ENCODE data around the gene SH2D5. TPM values are rescaled to one million over a fixed set of nuclear protein-coding genes. Genes with fewer than 3 reads are reported as not detected.

Gene SH2D5
- total RNA-seq, 1 donor from 2014 or later: 0.75 TPM

GRCh38 chr1:20717452-20718342, 14.8 kb downstream of the SH2D5 start, which contains the start of gene KIF17:
TSS of gene KIF17 (minus strand) at chr1:20718007. CDS start at chr1:20717706, 301 bp downstream.
- Mint-ChIP-seq H3K27ac (ENCODE audit: unreplicated experiment) (no peak within 1 kb of the TSS), H3K36me3 (ENCODE audit: low read depth) (no peaks in the 10 kb centered on the region)

GRCh38 chr1:20716232-20716631, 16.3 kb downstream of the SH2D5 start:
- TF ChIP-seq CTCF (IDR thresholded peaks at IDR 0.05): no peak
- DNase-seq (ENCODE audit: low spot score): no peak
- H3K27me3 Mint-ChIP-seq (ENCODE audit: low read depth): peaks cover 3% of the 10 kb centered on the region
- H3K4me1 Mint-ChIP-seq (ENCODE audit: low read depth): peaks cover 6% of the 10 kb centered on the region
- no peak overlapping the region for H3K27ac Mint-ChIP-seq (ENCODE audit: unreplicated experiment)
- H3K9me3 Mint-ChIP-seq (ENCODE audit: low read depth): no peaks in the 10 kb centered on the region
- H3K4me3 Mint-ChIP-seq (ENCODE audit: unreplicated experiment): peak overlapping the region; percentile 50
- no peaks in the 10 kb centered on the region for H3K36me3 Mint-ChIP-seq (ENCODE audit: low read depth)

More at GRCh38 chr1:20717452-20718342, 14.8 kb downstream of the SH2D5 start, which contains the start of gene KIF17:
- H3K4me1 Mint-ChIP-seq (ENCODE audit: low read depth): peaks cover 6% of the 10 kb centered on the region
- DNase-seq (ENCODE audit: low spot score): peak; percentile 77
- no peaks in the 10 kb centered on the region for H3K9me3 Mint-ChIP-seq (ENCODE audit: low read depth)
- TF ChIP-seq CTCF (IDR thresholded peaks at IDR 0.05): no peak
- peaks cover 3% of the 10 kb centered on the region for H3K27me3 Mint-ChIP-seq (ENCODE audit: low read depth)
- peak within 1 kb of the TSS; percentile 68 for H3K4me3 Mint-ChIP-seq (ENCODE audit: unreplicated experiment)

GRCh38 chr1:20715406-20715805, 17.1 kb downstream of the SH2D5 start:
- Mint-ChIP-seq H3K27ac (ENCODE audit: unreplicated experiment) (no peak overlapping the region), H3K9me3 (ENCODE audit: low read depth) (no peaks in the 10 kb centered on the region), H3K36me3 (ENCODE audit: low read depth) (no peaks in the 10 kb centered on the region), H3K4me3 (ENCODE audit: unreplicated experiment) (no peak overlapping the region), H3K27me3 (ENCODE audit: low read depth) (peaks cover 3% of the 10 kb centered on the region), H3K4me1 (ENCODE audit: low read depth) (peaks cover 6% of the 10 kb centered on the region)
- TF ChIP-seq CTCF (IDR thresholded peaks at IDR 0.05): no peak
- DNase-seq (ENCODE audit: low spot score): no peak

- no peak for TF ChIP-seq CTCF (IDR thresholded peaks at IDR 0.05)
- no peaks in the 10 kb centered on the region for H3K36me3 Mint-ChIP-seq (ENCODE audit: low read depth)
- no peak overlapping the region for H3K27ac Mint-ChIP-seq (ENCODE audit: unreplicated experiment)
- H3K27me3 Mint-ChIP-seq (ENCODE audit: low read depth): peaks cover 3% of the 10 kb centered on the region
- no peaks in the 10 kb centered on the region for H3K9me3 Mint-ChIP-seq (ENCODE audit: low read depth)
- H3K4me3 Mint-ChIP-seq (ENCODE audit: unreplicated experiment): no peak overlapping the region
- H3K4me1 Mint-ChIP-seq (ENCODE audit: low read depth): peaks cover 6% of the 10 kb centered on the region
- no peak for DNase-seq (ENCODE audit: low spot score)
These were observed 19.1 kb downstream of the SH2D5 start for GRCh38 chr1:20713440-20713839.

- no peaks in the 10 kb centered on the region for H3K9me3 Mint-ChIP-seq (ENCODE audit: low read depth)
- H3K36me3 Mint-ChIP-seq (ENCODE audit: low read depth): no peaks in the 10 kb centered on the region
- no peak for TF ChIP-seq CTCF (IDR thresholded peaks at IDR 0.05)
- H3K27me3 Mint-ChIP-seq (ENCODE audit: low read depth): peaks cover 3% of the 10 kb centered on the region
- peaks cover 3% of the 10 kb centered on the region for H3K4me1 Mint-ChIP-seq (ENCODE audit: low read depth)
- H3K27ac Mint-ChIP-seq (ENCODE audit: unreplicated experiment): no peak overlapping the region
- no peak for DNase-seq (ENCODE audit: low spot score)
- H3K4me3 Mint-ChIP-seq (ENCODE audit: unreplicated experiment): no peak overlapping the region
These were observed 20.3 kb downstream of the SH2D5 start for GRCh38 chr1:20712215-20712577.

All from chondrocyte (in vitro differentiated cells).